Body of pancreas (tissue), 4 donors: ENCODE data around the gene UBD.

ENCODE experiments used
- POLR2A ChIP-seq, 3 donors: fragments of 450-650 bp; IDR thresholded peaks; one replicate each; pipeline ENCODE4 v1.6.1; 2016; ENCODE audit warnings: antibody characterized with exemption in 3 of 3, mild to moderate bottlenecking in 2 of 3
- TF ChIP-seq, protein P1 (sequence below), 7 experiments: fragments of 450-650 bp in 4 of 7; fragments of 200-600 bp in 3 of 7; sonication (generic) in 3 of 7; IDR thresholded peaks; one replicate each; pipeline ENCODE4 v1.5.1; 2016 to 2019; ENCODE audit warnings: antibody characterized with exemption in 7 of 7

DNA sequence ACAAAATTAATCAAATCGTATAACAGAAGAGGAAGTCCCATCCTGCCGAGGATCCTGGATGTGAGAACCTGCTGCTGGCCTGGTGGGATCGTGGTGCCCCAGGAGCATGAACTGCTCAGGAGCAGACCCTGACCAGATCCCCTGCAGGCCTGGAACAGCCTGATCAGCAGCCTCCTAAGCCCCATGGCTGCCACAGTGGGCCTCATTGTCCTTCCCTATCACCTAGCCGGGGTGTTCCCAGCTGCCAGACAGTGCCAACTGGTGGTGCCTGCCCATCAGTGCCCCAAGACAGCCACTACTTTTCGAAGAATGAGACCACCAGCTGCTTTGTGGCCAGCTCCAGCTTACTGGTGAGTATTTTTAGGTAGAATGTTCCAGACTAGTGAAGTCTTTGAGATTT lies 52.2 kb downstream of the UBD start:
- TF ChIP-seq, protein P1, sequence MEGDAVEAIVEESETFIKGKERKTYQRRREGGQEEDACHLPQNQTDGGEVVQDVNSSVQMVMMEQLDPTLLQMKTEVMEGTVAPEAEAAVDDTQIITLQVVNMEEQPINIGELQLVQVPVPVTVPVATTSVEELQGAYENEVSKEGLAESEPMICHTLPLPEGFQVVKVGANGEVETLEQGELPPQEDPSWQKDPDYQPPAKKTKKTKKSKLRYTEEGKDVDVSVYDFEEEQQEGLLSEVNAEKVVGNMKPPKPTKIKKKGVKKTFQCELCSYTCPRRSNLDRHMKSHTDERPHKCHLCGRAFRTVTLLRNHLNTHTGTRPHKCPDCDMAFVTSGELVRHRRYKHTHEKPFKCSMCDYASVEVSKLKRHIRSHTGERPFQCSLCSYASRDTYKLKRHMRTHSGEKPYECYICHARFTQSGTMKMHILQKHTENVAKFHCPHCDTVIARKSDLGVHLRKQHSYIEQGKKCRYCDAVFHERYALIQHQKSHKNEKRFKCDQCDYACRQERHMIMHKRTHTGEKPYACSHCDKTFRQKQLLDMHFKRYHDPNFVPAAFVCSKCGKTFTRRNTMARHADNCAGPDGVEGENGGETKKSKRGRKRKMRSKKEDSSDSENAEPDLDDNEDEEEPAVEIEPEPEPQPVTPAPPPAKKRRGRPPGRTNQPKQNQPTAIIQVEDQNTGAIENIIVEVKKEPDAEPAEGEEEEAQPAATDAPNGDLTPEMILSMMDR (IDR thresholded peaks at IDR 0.05), result no peak
- no peak for TF ChIP-seq POLR2A (IDR thresholded peaks at IDR 0.05)
